K562 (cell line): ENCODE data around the gene HSPE1. TPM values are rescaled to one million over a fixed set of nuclear protein-coding genes. Genes with fewer than 3 reads are reported as not detected.

Source experiments
- ATAC-seq: fragments of 200-7000 bp; cut with Tn5 transposase; 3 replicates; pipeline ENCODE4 v1.9.1; 2020; ENCODE audit warnings: moderate library complexity
- Bru-seq: library from RNA; stranded (reverse); fragments of 400-500 nt; gene quantifications from one replicate; lab custom pipeline; 2021; lab: Mats Ljungman, UMichigan
- BruChase-seq, 2 experiments: library from RNA; stranded (reverse); fragments of 400-500 nt; gene quantifications; one replicate each; lab custom pipeline; 2021; lab: Mats Ljungman, UMichigan
- BruUV-seq: library from RNA; stranded (reverse); fragments of 400-500 nt; replicated peaks from 2 replicates; lab custom pipeline; 2021; lab: Mats Ljungman, UMichigan
- CTCF ChIA-PET: fragments of 300-600 bp; formaldehyde crosslinking; extraction: SDS; loops from one replicate; lab custom pipeline; 2021; ENCODE audit warnings: low intra/inter-chr PET ratio; lab: Yijun Ruan, JAX
- POLR2A ChIA-PET: fragments of 300-600, 350-650 bp; sonication (Branson Sonifier 250); formaldehyde crosslinking; extraction: SDS; loops from one replicate; lab custom pipeline; 2021; ENCODE audit warnings: antibody characterized with exemption, inconsistent platforms; lab: Yijun Ruan, JAX
- DNase-seq, 4 experiments: peaks; one replicate each; pipeline versions ENCODE4 v3.0.0 to v3.0.0-alpha.2; 2011 to 2018; ENCODE audit warnings: low spot score in 3 of 4, mixed read lengths in 3 of 4; ENCODE audit errors: extremely low read depth in 1 of 4
- FAIRE-seq: peaks from 2 replicates; lab custom pipeline; 2011; peaks lifted over from hg19 to GRCh38; lab: Jason Lieb, UNC
- H2AFZ ChIP-seq: 2 replicates; pipeline ENCODE4 v1.6.0; 2011; ENCODE audit warnings: low read depth, low read length, control low read depth, inconsistent platforms
- H3K27ac ChIP-seq: fragments of 200-600 bp; 3 replicates; pipeline ENCODE4 v1.8.0; 2011; ENCODE audit warnings: low read depth, mild to moderate bottlenecking, control low read depth, inconsistent platforms, low read length, moderate library complexity, mixed read lengths; ENCODE audit errors: extremely low read depth
- H3K27me3 ChIP-seq, 2 experiments: fragments of 300-600 bp in 1 of 2; 2 replicates in 1 of 2; 3 replicates in 1 of 2; pipeline versions ENCODE4 v1.6.0 to v1.8.0; 2011; ENCODE audit warnings: inconsistent platforms in 2 of 2, low read length in 2 of 2, mild to moderate bottlenecking in 1 of 2, mixed read lengths in 1 of 2, moderate library complexity in 1 of 2; ENCODE audit not compliant: control insufficient read depth in 2 of 2, insufficient read depth in 2 of 2
- H3K36me3 ChIP-seq: fragments of 300-600 bp; 3 replicates; pipeline ENCODE4 v1.8.0; 2011; ENCODE audit warnings: mild to moderate bottlenecking, low read length, inconsistent platforms; ENCODE audit not compliant: control insufficient read depth, insufficient read depth
- H3K4me1 ChIP-seq, 2 experiments: fragments of 200-600 bp in 1 of 2; replicated peaks in 1 of 2; 2 replicates in 1 of 2; 3 replicates in 1 of 2; pipeline versions ENCODE4 v1.5.1 to v1.8.0; 2011; ENCODE audit warnings: inconsistent platforms in 2 of 2, low read length in 2 of 2, mild to moderate bottlenecking in 1 of 2, mixed read lengths in 1 of 2, moderate library complexity in 1 of 2; ENCODE audit not compliant: control insufficient read depth in 2 of 2, insufficient read depth in 2 of 2
- H3K4me2 ChIP-seq: 2 replicates; pipeline ENCODE4 v1.6.1; 2011; ENCODE audit warnings: low read length, control low read depth, inconsistent platforms, mixed read lengths; ENCODE audit not compliant: insufficient read depth
- H3K4me3 ChIP-seq: fragments of 200-600 bp; sonication (generic), shearing (Covaris generic); 2 replicates; pipeline ENCODE4 v1.5.1; 2016; ENCODE audit warnings: control low read depth, inconsistent platforms
- H3K79me2 ChIP-seq: fragments of 200-600 bp; 3 replicates; pipeline ENCODE4 v1.8.0; 2011; ENCODE audit warnings: low read length, inconsistent platforms; ENCODE audit not compliant: control insufficient read depth, insufficient read depth
- H3K9ac ChIP-seq, 2 experiments: 2 replicates each; pipeline versions ENCODE4 v1.6.0 to v1.6.1; 2011; ENCODE audit warnings: low read depth in 2 of 2, low read length in 2 of 2, control low read depth in 1 of 2, inconsistent platforms in 1 of 2, mild to moderate bottlenecking in 1 of 2, mixed read lengths in 1 of 2; ENCODE audit not compliant: insufficient read depth in 1 of 2
- H3K9me1 ChIP-seq: one replicate; pipeline ENCODE4 v1.6.0; 2011; ENCODE audit warnings: inconsistent platforms, mild to moderate bottlenecking, low read length, moderate library complexity; ENCODE audit not compliant: control insufficient read depth, insufficient read depth
- H3K9me3 ChIP-seq: replicated peaks from 2 replicates; pipeline ENCODE4 v1.5.1; 2011; ENCODE audit warnings: low read depth, low read length, inconsistent platforms; ENCODE audit not compliant: control insufficient read depth, insufficient read depth
- H4K20me1 ChIP-seq: replicated peaks from 2 replicates; pipeline ENCODE4 v1.6.1; 2011; ENCODE audit warnings: low read length, inconsistent platforms, mixed read lengths; ENCODE audit not compliant: control insufficient read depth, insufficient read depth
- CBX3 ChIP-seq, 2 experiments: IDR thresholded peaks; 1 replicate in 1 of 2; 2 replicates in 1 of 2; pipeline ENCODE4 v1.6.1; 2012; ENCODE audit warnings: inconsistent platforms in 2 of 2, low read length in 2 of 2, borderline replicate concordance in 1 of 2, control low read depth in 1 of 2
- ELF1 ChIP-seq: fragments of 200-800 bp; sonication (Bioruptor generic); IDR thresholded peaks from 2 replicates; pipeline ENCODE4 v1.6.1; 2016; ENCODE audit warnings: missing genetic modification characterization, missing compliant biosample characterization
- JUNB ChIP-seq: fragments of 450-650 bp; formaldehyde crosslinking; conservative IDR thresholded peaks from 2 replicates; pipeline ENCODE4 v1.4.0; 2020; ENCODE audit warnings: mild to moderate bottlenecking
- KAT2B ChIP-seq: IDR thresholded peaks from one replicate; pipeline ENCODE4 v1.6.1; 2012; ENCODE audit warnings: low read depth, mild to moderate bottlenecking, control low read depth, inconsistent platforms, low read length, moderate library complexity
- POLR2A ChIP-seq: fragments of 450-650 bp; conservative IDR thresholded peaks from 2 replicates; pipeline ENCODE4 v1.6.1; 2016
- POU5F1 ChIP-seq: fragments of 150-350 bp; IDR thresholded peaks from 2 replicates; pipeline ENCODE4 v1.6.1; 2014; ENCODE audit warnings: borderline replicate concordance, low read length, low read depth, mild to moderate bottlenecking; ENCODE audit not compliant: partially characterized antibody
- SIRT6 ChIP-seq: IDR thresholded peaks from one replicate; pipeline ENCODE4 v1.6.1; 2012; ENCODE audit warnings: low read depth, mild to moderate bottlenecking, control low read depth, inconsistent platforms, low read length, moderate library complexity
- TRIM24 ChIP-seq, 2 experiments: fragments of 450-650 bp; IDR thresholded peaks; 2 replicates each; pipeline ENCODE4 v1.6.1; 2016
- ZNF12 ChIP-seq: sonication (generic); formaldehyde crosslinking; IDR thresholded peaks from 2 replicates; pipeline ENCODE4 v1.4.0; 2020; ENCODE audit warnings: mild to moderate bottlenecking, missing genetic modification reagents
- ZNF57 ChIP-seq: fragments of 450-650 bp; formaldehyde crosslinking; IDR thresholded peaks from 2 replicates; pipeline ENCODE4 v1.4.0; 2020; ENCODE audit warnings: mild to moderate bottlenecking, moderate library complexity
- WGBS: fragments of 100-300 bp; shearing (Covaris generic); methylation state at CpG from one replicate; pipeline ENCODE4 v1.1.6; 2016; ENCODE audit warnings: low coverage, mixed read lengths; ENCODE audit not compliant: insufficient coverage; ENCODE audit errors: missing lambda C conversion rate; 5-methylcytosine and 5-hydroxymethylcytosine counted together
- in situ Hi-C: fragments of 300-500 bp; cut with MboI; formaldehyde crosslinking; loops from 4 replicates; pipeline ENCODE4 v1.15.0; 2018; ENCODE audit warnings: inconsistent platforms, mixed read lengths
- intact Hi-C: fragments of 100-400 bp; cut with micrococcal nuclease; formaldehyde crosslinking; loops from 2 replicates; pipeline ENCODE4 v1.14.2; 2022
- long read RNA-seq, 3 experiments: library from polyadenylated mRNA in 2 of 3; library from RNA in 1 of 3; unstranded in 2 of 3; stranded (forward) in 1 of 3; transcript quantifications; one replicate each; pipeline ENCODE4 v2.0.0, GENCODE V29; 2019 to 2022
- polyA minus RNA-seq, 3 experiments: library from RNA; depleted of rRNA, polyadenylated mRNA; stranded (reverse); fragments of >200 nt; gene quantifications; 2 replicates each; pipeline ENCODE4 v1.2.3, GENCODE V29; 2011
- polyA plus RNA-seq, 8 experiments: library from polyadenylated mRNA; depleted of rRNA in 4 of 8; stranded (reverse) in 5 of 8; unstranded in 3 of 8; fragments of >200 nt; fragmentation: Nextera tagmentation in 2 of 8; fragmentation: Illumina TruSeq in 1 of 8; extraction: Ambion mirVana in 2 of 8; extraction: Trizol in 1 of 8; gene quantifications; 2 replicates each; pipeline versions ENCODE4 v1.2.1 to v1.2.3, GENCODE V29; 2011 to 2014; ENCODE audit warnings: inconsistent platforms in 1 of 8, missing spikeins in 1 of 8
- total RNA-seq, 7 experiments: library from RNA; depleted of rRNA in 6 of 7; stranded (reverse); fragments of >200 nt in 6 of 7; fragmentation: Illumina TruSeq in 2 of 7; extraction: Trizol in 2 of 7; gene quantifications; 2 replicates each; pipeline versions ENCODE4 v1.2.1 to v1.2.3, GENCODE V29; 2011 to 2021; ENCODE audit warnings: low replicate concordance in 1 of 7
- TF ChIP-seq, protein P1 (sequence below): fragments of 450-650 bp; IDR thresholded peaks from 2 replicates; pipeline ENCODE4 v1.7.0; 2016; ENCODE audit warnings: borderline replicate concordance
- TF ChIP-seq, protein P2 (sequence below): sonication (generic); formaldehyde crosslinking; IDR thresholded peaks from 2 replicates; pipeline ENCODE4 v1.8.0; 2022; ENCODE audit warnings: mild to moderate bottlenecking, missing genetic modification reagents

The HSPE1 gene
- 32.0 and 68.8 TPM in 2 replicates for total RNA-seq (2011; cell fraction: chromatin; rRNA removed; ENCODE audit: low replicate concordance)
- 34.5 and 38.0 TPM in 2 replicates for total RNA-seq (2011; cell fraction: nucleolus; rRNA removed)
- total RNA-seq (2011; cell fraction: nucleoplasm; rRNA removed), result 51.1 and 56.8 TPM in 2 replicates
- total RNA-seq (2014; rRNA removed) (395 and 427 TPM in 2 replicates), total RNA-seq (2014; rRNA removed; fragmentation: Illumina TruSeq; extraction: Trizol) (649 and 664 TPM in 2 replicates), total RNA-seq (2015; rRNA removed; fragmentation: Illumina TruSeq; extraction: Trizol) (576 and 612 TPM in 2 replicates), total RNA-seq (2021) (223 and 261 TPM in 2 replicates), polyA plus RNA-seq (2011; rRNA removed) (267 and 371 TPM in 2 replicates), polyA plus RNA-seq (2014; fragmentation: Illumina TruSeq; extraction: Trizol) (574 and 695 TPM in 2 replicates), polyA plus RNA-seq (2014; fragmentation: Nextera tagmentation; extraction: Ambion mirVana) (1,000 to 10,000 TPM in 1 of 2 experiments, 100 to 1,000 TPM in 1; 880 to 1,007 TPM), polyA plus RNA-seq (2014; rRNA removed) (843 and 986 TPM in 2 replicates), polyA minus RNA-seq (2011; rRNA and poly(A)+ RNA removed) (192 and 215 TPM in 2 replicates), Bru-seq, nascent RNA (percentile 99 among the genes with signal in this experiment), BruChase-seq, experiment 1, labeled RNA remaining after a 2-hour chase (percentile 99 among the genes with signal in this experiment), BruChase-seq, experiment 2, labeled RNA remaining after a 6-hour chase (percentile 98 among the genes with signal in this experiment)
- 41.1 and 116 TPM in 2 replicates for polyA plus RNA-seq (2011; cell fraction: cytosol; rRNA removed)
- 31.9 and 45.6 TPM in 2 replicates for polyA plus RNA-seq (2011; cell fraction: nucleus; rRNA removed)
- polyA plus RNA-seq (2012), result 140 and 1,187 TPM in 2 replicates
- polyA minus RNA-seq (2011; cell fraction: cytosol; rRNA and poly(A)+ RNA removed), result 29.0 and 38.2 TPM in 2 replicates
- polyA minus RNA-seq (2011; cell fraction: nucleus; rRNA and poly(A)+ RNA removed), result 30.8 and 50.2 TPM in 2 replicates
- long read RNA-seq, experiment 1, transcript HSPE1-201 (4 exons, 950 nt), result major isoform, 1,253 of 1,654 reads
- long read RNA-seq, experiment 1, transcript HSPE1-206 (2 exons, 569 nt), result minor isoform, 5 of 1,654 reads
- long read RNA-seq, experiment 1, partial matches to known transcripts, result 364 of 1,654 reads
- long read RNA-seq, experiment 1, other reads (novel, unspliced or antisense), result 27 of 1,654 reads
- long read RNA-seq, experiment 2, transcript HSPE1-201 (4 exons, 950 nt), result major isoform, 417 of 509 reads
- long read RNA-seq, experiment 2, partial matches to known transcripts, result 64 of 509 reads
- long read RNA-seq, experiment 2, other reads (novel, unspliced or antisense), result 27 of 509 reads
- long read RNA-seq, experiment 3, transcript HSPE1-201 (4 exons, 950 nt), result major isoform, 965 of 1,184 reads
- long read RNA-seq, experiment 3, partial matches to known transcripts, result 201 of 1,184 reads
- long read RNA-seq, experiment 3, other reads (novel, unspliced or antisense), result 16 of 1,184 reads

DNA sequence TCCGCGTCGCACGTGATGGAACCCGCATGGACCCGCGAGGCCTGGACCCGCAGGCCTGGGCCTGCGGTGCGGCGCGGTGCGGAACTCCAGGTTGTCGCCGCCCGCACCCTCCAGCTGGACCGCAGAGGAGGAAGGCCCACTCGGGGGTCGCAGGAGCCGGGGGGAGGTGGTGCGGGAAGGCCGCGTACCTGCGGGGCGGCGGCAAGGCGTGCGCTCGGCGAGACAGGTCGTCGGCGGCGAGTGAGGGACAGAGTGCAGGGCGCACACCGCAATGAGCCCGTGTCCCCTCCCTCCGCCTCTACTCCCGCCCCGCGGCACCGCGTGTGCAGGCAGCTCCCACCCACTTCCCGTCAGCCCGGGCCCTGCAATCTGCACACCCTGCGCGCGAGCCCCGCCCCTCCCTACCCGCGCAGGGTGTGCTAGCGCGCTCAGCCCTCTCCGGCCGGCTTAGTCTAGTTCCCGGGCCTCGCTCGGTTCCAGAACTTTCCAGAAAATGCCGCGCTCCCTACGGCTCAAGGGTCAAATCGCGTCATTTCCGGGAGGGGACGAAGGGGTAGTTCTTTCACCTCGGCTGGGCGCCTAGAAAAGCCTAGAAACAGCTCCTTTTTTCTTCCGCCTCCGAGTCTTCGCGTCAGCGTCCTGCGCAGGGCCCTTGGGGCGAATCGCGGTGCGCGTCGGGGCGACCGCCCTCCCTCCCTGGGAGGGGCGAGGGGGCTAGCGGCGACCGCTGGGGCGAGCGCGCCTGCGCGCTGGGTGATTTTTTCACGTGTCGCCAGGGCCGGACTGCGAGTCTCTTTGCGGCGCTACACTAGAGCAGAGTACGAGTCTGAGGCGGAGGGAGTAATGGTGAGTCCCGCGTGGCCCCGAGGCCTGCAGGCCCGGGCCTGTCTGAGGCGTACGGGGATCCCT is at the start of gene HSPE1, which contains the start of gene HSPD1:
Gene HSPE1, plus strand, starts transcription at position 786 of the 909 bp plus-strand sequence. Its CDS starts 58 bp downstream, at position 844.
Gene HSPD1, minus strand, starts transcription at position 247 of the 909 bp plus-strand sequence. CDS start 992 bp downstream, outside the sequence.
- H3K36me3 ChIP-seq, result peaks cover 78% of the 10 kb centered on the region
- peak; percentile 78 for FAIRE-seq
- TF ChIP-seq, protein P1, sequence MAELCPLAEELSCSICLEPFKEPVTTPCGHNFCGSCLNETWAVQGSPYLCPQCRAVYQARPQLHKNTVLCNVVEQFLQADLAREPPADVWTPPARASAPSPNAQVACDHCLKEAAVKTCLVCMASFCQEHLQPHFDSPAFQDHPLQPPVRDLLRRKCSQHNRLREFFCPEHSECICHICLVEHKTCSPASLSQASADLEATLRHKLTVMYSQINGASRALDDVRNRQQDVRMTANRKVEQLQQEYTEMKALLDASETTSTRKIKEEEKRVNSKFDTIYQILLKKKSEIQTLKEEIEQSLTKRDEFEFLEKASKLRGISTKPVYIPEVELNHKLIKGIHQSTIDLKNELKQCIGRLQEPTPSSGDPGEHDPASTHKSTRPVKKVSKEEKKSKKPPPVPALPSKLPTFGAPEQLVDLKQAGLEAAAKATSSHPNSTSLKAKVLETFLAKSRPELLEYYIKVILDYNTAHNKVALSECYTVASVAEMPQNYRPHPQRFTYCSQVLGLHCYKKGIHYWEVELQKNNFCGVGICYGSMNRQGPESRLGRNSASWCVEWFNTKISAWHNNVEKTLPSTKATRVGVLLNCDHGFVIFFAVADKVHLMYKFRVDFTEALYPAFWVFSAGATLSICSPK, result no peak
- TF ChIP-seq KAT2B, result no peak
- no peak for TF ChIP-seq ZNF57 (CRISPR knock-in tag)
- TF ChIP-seq ELF1 (tag), result peak; percentile 88
- TF ChIP-seq SIRT6, result no peak
- TF ChIP-seq POLR2A, result peak; percentile 87
- TF ChIP-seq, protein P2, sequence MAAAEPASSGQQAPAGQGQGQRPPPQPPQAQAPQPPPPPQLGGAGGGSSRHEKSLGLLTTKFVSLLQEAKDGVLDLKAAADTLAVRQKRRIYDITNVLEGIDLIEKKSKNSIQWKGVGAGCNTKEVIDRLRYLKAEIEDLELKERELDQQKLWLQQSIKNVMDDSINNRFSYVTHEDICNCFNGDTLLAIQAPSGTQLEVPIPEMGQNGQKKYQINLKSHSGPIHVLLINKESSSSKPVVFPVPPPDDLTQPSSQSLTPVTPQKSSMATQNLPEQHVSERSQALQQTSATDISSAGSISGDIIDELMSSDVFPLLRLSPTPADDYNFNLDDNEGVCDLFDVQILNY (CRISPR knock-in tag), result peak; percentile 81; the same call in 1 of the 2 replicates
- peak in 1 of 2 experiments; percentile 58; a peak in 1 of 3 replicates for TF ChIP-seq CBX3 (IDR thresholded peaks at IDR 0.05; ENCODE audit: borderline replicate concordance in 1 of 2, low read length in 2 of 2)
- peak in 1 of 2 experiments; percentile 68; a peak in 1 of 4 replicates for TF ChIP-seq TRIM24 (IDR thresholded peaks at IDR 0.05)
- no peak for TF ChIP-seq ZNF12 (CRISPR knock-in tag)
- no peak for TF ChIP-seq POU5F1
- TF ChIP-seq JUNB (CRISPR knock-in tag), result no peak

More for the DNA sequence above, at the start of gene HSPE1, which contains the start of gene HSPD1:
- no peaks in the 10 kb centered on the region for H3K9me1 ChIP-seq
- CTCF ChIA-PET, result no interaction called here
- H3K4me1 ChIP-seq, result peaks cover 10 to 17% of the 10 kb centered on the region in 2 experiments; a peak in 4 of 5 replicates
- peaks cover 14% of the 10 kb centered on the region for H4K20me1 ChIP-seq
- H3K9ac ChIP-seq, result peak within 1 kb of the TSS; percentile 98 to 99
- no peaks in the 10 kb centered on the region for H3K27me3 ChIP-seq
- DNase-seq (peak; percentile 81 to 97 (median 87)), ATAC-seq (peak; percentile 92)
- POLR2A ChIA-PET, result interaction anchor here (0.6 to 6.5 kb wide), 17 partner anchors 7 to 97 kb away, joined by 3 to 34 read pairs (median 4); partner anchors contain the start of genes COQ10B, MOB4 and SF3B1
- in situ Hi-C loops, result no loop called here
- WGBS, result under 1% methylated on average over 28 of the region's 104 CpGs
- peak within 1 kb of the TSS; percentile 95 for H3K4me2 ChIP-seq
- H3K4me3 ChIP-seq, result peak within 1 kb of the TSS; percentile 74
- peaks cover 93% of the 10 kb centered on the region for H3K79me2 ChIP-seq
- intact Hi-C loops, result loop anchor here (1.0 to 5.0 kb wide), 5 partner anchors 15 to 207 kb away; partner anchors contain the start of genes MARS2 and SF3B1
- BruUV-seq, result no TSS peak
- H3K9me3 ChIP-seq, result no peaks in the 10 kb centered on the region
- peak within 1 kb of the TSS; percentile 95 for H3K27ac ChIP-seq
- peak within 1 kb of the TSS; percentile 81 for H2AFZ ChIP-seq
